Ovary (tissue), 3 donors: Measurements from ENCODE around the gene ME3.

Experiments
- EP300 ChIP-seq: sonication (generic); formaldehyde crosslinking; IDR thresholded peaks from one replicate; pipeline ENCODE4 v1.6.1; 2017; ENCODE audit warnings: antibody characterized with exemption
- POLR2A ChIP-seq: fragments of 450-650 bp; IDR thresholded peaks from one replicate; pipeline ENCODE4 v1.6.1; 2017; ENCODE audit warnings: antibody characterized with exemption, mild to moderate bottlenecking, moderate library complexity
- TF ChIP-seq, protein P1 (sequence below), 3 donors: fragments of 450-650 bp in 2 of 3; fragments of 200-600 bp in 1 of 3; IDR thresholded peaks; one replicate each; pipeline versions ENCODE4 v1.5.1 to v1.8.0; 2016 to 2022; ENCODE audit warnings: antibody characterized with exemption in 3 of 3, mild to moderate bottlenecking in 1 of 3
- donor health status: DM: no; HTN: no; CAD: no.

DNA sequence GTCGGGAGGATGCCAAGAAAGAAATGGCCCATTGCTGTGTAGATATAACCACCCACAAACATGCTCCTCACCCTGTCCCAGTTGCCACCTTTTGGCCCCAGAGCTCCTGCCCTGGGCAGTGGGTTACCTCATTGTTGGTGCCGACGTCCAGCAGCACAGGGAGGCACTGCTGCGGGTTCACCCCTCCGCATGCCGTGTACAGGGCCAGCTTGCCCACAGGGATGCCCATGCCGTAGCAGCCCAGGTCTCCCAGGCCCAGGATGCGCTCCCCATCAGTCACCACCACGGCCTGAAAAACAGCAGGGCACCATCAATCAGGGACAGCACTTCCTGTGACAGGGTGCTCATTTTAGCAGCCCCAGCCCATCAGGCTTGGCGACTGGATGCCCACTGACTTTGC lies 174.6 kb downstream of the ME3 start:
- no peak for TF ChIP-seq EP300
- TF ChIP-seq, protein P1, sequence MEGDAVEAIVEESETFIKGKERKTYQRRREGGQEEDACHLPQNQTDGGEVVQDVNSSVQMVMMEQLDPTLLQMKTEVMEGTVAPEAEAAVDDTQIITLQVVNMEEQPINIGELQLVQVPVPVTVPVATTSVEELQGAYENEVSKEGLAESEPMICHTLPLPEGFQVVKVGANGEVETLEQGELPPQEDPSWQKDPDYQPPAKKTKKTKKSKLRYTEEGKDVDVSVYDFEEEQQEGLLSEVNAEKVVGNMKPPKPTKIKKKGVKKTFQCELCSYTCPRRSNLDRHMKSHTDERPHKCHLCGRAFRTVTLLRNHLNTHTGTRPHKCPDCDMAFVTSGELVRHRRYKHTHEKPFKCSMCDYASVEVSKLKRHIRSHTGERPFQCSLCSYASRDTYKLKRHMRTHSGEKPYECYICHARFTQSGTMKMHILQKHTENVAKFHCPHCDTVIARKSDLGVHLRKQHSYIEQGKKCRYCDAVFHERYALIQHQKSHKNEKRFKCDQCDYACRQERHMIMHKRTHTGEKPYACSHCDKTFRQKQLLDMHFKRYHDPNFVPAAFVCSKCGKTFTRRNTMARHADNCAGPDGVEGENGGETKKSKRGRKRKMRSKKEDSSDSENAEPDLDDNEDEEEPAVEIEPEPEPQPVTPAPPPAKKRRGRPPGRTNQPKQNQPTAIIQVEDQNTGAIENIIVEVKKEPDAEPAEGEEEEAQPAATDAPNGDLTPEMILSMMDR (IDR thresholded peaks at IDR 0.05) = no peak
- TF ChIP-seq POLR2A = no peak
